Lung microvascular endothelial cell (primary cell): Measurements from ENCODE around the gene SLC46A1. TPM values are rescaled to one million over a fixed set of nuclear protein-coding genes. Genes with fewer than 3 reads are reported as not detected.

Experiments
- DNase-seq, 2 donors: peaks; one replicate each; pipeline versions ENCODE4 v3.0.0 to v3.0.0-alpha.2; 2010; ENCODE audit warnings: low read depth in 2 of 2
- total RNA-seq: library from RNA; depleted of rRNA; stranded (reverse); fragments of >200 nt; gene quantifications from 2 replicates; pipeline ENCODE4 v1.2.1, GENCODE V29; 2014

SLC46A1 gene
- total RNA-seq, 1 donor from 2014 or later = 0.60 TPM

DNA sequence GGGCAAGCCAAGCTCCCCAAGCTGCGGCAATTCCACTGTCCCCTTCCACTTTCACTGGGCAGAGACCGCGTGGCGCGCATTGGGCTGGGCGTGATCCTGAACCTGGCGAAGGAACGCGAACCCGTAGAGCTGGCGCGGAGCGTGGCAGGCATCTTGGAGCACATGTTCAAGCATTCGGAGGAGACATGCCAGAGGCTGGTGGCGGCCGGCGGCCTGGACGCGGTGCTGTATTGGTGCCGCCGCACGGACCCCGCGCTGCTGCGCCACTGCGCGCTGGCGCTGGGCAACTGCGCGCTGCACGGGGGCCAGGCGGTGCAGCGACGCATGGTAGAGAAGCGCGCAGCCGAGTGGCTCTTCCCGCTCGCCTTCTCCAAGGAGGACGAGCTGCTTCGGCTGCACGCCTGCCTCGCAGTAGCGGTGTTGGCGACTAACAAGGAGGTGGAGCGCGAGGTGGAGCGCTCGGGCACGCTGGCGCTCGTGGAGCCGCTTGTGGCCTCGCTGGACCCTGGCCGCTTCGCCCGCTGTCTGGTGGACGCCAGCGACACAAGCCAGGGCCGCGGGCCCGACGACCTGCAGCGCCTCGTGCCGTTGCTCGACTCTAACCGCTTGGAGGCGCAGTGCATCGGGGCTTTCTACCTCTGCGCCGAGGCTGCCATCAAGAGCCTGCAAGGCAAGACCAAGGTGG lies 24.7 kb downstream of the SLC46A1 start:
- peak; percentile 27 to 42 for DNase-seq

DNA sequence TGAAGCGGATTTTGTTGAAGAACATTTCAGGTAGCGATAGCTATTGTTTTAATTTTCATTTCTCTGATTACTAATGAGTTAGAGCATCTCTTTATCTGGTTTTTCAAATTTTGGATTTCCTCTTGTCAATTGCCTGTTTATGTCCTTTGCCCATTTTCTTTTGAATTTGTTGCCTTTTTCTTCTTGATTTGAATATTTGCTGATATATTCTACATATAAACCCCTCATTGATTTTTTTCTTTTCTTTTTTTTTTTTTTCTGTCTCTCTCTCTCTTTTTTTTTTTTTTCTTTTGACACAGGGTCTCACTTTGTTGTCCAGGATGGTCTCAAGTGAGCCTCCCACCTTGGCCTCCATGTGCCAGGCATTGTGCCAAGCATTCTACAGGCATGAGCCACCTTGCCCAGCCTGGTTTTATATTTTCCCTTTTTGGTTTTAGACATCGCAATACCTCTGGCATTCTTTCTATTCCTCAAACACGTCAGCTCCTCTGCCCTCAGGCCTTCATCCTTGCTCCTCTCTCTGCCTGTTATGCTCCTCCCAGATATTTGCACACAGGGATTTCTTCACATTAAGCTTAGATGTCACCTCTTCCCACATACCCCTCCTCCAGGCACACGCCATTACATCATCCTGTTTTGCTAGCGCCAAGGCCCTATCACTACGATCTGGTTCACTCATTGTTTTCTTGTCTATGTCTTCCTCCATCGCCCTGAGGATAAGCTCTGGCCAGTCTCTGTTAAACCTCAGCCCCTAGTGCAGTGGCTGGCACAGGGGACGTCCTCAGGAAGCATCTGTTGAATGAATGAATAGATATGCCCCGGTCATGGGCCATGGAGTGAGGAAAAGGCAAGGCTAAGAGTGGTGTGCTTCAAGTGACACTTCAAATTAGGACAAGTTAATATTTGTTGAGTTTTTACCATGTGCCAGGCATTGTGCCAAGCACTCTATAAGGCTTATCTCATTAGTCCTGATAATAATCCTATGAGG lies 25.9 kb downstream of the SLC46A1 start:
- peak in 1 of 2 donors; percentile 34 for DNase-seq

DNA sequence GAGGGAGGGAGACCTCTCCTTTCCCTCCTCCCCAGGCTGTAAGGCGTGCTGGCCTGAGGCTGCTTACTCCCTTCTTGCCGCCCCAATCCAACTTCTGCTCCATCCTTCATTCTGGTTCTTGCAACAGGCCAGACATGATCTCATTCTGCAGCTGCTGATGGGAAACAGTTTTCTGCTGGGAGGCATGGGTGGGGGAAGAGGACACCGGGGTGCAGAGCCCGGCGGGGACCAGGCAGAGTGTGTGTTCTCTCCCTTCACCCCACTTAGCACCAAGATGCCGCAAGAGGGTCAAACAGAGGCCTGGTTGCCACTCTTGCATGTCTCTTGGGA lies 33.1 kb downstream of the SLC46A1 start:
- DNase-seq = no peak

DNA sequence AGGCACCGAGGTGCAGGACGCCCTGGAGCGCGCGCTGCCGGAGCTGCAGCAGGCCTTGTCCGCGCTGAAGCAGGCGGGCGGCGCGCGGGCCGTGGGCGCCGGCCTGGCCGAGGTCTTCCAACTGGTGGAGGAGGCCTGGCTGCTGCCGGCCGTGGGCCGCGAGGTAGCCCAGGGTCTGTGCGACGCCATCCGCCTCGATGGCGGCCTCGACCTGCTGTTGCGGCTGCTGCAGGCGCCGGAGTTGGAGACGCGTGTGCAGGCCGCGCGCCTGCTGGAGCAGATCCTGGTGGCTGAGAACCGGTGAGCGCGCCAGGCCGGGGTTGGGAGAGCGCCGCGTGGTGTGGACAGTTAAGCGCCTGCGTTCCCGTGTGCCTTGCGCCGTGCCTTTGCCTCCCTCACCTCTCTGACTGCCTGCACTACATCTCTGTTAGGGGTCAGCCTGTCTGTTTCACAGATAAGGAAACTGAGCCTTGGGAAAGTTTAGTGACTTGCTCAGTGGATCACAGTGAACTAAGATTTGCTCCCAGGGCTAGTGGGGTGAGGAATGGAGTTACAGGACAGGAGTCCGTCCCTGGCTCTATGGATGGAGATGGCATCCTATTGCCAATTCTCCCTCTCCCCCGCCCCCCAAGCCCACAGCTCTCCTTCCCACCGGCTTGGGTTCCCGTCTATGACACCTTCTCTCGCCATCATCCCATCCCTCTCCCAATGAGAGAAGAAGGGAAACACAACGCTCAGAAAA lies 33.6 kb downstream of the SLC46A1 start:
- peak; percentile 27 to 56 for DNase-seq

DNA sequence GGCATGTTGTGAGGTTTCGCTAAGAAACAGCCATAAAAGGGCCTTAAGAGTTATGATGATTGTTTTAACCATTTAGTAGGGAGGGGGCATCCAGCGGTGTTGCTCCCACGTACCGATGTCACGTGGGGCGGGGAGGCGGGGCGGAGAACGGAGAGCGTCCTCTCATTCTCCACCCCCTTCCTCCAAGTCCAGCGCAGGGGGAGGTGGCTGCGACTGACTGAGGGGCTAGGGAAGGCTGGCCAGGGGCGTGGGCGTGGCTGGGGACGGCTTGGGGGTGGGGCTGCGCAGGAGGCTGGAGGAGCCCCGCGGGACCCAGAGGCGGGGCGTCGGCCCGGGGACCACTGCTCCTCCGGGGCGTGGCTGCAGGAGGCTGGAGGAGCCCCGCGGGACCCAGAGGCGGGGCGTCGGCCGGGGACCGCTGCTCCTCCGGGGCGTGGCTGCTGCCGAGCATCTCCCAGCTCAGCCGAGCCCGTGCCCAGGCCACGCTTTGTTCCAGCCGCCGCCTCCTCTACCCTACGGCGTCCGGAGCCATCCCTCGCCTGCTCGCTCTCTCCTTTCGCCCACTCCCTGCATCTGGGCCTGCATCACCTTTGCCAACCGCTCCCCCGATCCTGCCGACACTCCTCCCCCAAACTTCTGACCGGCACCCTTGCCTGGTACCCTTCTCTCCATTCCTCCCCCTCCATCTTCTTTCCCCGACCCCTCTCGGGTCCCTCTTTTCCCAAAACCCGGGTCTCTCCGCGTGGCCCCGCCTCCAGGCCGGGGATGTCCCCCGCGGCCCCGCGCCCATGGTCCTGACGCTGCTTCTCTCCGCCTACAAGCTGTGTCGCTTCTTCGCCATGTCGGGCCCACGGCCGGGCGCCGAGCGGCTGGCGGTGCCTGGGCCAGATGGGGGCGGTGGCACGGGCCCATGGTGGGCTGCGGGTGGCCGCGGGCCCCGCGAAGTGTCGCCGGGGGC lies 34.5 kb downstream of the SLC46A1 start, which contains the start of gene SARM1:
Gene SARM1, plus strand, starts transcription at position 450 of the 958 bp plus-strand sequence. Its CDS starts 339 bp downstream, at position 789.
- peak; percentile 54 to 59 for DNase-seq

DNA sequence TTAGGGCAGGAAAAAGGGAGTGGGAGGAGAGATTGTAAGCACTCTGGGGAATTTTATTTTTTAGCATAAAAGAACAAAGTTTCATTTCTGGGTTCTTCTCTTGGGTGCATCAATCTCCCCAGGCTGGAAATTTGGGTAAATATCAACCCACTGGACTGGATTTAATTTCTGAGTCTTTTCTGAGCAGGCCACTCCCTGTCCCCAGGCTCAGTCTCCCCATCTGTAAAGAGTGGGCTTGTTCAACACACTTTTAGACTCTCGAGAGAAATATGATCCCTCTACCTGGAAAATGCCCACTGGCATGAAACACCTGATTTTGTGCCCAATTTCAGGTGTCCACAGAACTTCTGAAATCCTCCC lies 35.3 kb downstream of the SLC46A1 start:
- no peak for DNase-seq

DNA sequence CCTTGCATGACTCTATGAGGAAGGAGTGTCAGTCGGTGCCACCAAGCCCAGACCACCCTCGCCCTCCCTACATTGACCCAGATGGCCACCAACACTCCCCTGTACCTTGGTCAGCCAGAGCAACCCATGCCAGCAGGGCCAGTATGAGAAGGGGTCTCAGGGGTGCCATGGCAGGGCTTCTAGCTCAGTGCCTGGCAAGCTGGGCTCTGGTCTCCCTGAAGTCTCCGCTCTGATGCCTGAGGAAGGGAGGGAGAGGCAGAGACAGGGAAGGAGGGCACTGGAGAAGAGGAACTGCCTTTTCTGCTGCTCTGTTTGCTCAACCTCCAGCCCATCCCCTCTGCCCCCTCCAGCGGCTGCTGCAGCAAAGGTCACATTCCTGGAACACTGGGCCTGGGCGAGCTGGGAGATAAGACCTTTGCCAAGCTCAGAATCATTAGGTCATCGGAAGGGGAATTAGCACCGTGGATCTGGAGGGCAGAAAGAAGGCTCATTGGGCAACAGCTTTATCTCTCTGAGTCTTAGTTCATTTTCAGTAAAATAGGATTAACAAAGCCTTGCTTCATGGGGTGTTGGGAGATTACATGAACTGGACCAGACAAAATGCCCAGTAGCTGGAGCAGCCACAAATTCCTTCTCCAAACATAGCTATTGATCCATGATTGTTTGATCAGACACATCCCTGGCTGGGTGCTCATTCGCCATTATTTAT lies 35.8 kb downstream of the SLC46A1 start, which contains the start of gene VTN:
Gene VTN, minus strand, starts transcription at position 273 of the 709 bp plus-strand sequence. Its CDS starts 104 bp downstream, at position 169.
- DNase-seq = peak in 1 of 2 donors; percentile 25

DNA sequence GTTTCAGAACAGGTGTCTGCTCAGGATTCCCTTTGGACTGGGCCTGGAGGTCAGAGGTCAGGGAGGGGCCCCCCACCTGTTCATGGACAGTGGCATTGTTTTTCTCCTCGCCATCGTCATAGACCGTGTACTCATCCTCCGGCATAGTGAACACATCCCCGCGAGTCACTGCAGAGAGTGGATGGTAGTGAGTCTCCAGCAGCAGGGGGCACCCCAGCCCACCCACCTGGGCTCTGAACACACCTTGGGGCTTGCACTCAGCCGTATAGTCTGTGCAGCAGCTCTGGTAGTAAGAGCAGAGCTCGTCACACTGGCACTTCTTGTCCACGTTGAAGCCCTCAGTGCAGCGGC lies 36.4 kb downstream of the SLC46A1 start:
- no peak for DNase-seq

DNA sequence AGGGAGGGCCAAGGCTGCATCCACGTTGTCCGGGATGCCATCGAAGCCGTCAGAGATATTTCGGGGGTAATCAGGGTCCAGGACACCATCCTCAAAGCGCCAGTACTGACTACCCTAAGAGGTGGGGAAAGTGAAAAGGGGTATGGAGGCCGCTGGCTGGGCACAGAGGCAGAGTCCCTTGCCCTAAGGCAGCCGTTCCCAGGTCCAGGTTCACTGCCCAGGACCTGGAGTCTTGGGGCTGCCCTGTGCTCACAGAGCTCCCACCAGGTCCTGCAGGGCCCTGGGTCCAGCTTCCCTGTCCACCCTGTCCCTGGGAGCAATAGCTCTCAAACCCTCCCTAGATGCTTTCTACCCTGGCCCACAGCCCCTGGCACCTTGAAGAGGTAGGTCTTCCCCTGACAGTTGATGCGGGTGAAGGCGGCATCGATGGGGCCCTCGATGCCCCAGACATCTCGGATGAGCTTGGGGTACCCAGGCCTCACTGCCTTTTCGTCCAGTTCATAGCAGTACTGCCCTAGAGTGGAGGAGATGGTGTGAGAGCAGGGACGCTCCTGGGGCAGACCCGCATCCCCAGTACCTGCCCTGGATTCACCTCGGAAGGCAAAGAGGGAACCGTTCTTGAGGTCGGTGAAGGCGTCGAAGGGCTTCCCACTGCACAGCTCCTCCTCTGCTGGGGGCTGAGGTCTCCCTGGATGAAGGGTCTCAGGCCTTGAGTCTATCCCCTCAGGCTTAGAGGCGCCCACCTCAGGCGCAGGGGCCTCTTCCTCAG lies 36.9 kb downstream of the SLC46A1 start:
- DNase-seq = no peak

DNA sequence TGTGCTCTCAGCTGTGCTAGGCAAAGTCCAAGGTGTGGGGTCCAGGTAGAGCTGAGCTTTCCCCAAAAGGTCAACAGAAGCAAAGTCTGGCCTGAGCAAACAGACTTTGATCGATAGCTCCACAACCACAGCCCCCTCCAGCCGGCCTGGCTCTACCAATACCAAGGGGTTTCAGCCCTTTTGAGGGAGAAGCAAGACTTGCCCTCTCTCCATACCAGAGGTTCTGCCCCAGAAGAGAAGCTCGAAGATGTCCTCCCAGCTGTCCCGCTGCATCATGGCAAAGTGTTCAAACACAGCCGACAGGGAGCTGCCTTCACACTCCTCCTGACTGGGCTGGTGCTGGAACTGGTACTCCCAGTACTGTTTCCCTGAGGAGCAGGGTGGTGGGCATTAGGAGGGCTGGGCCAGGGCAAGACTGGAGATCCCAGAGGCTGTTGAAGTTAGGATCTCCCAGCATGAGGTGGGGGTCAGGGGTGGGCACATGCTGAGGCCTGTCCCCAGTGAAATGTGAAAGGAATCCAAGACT lies 37.6 kb downstream of the SLC46A1 start:
- DNase-seq = no peak

DNA sequence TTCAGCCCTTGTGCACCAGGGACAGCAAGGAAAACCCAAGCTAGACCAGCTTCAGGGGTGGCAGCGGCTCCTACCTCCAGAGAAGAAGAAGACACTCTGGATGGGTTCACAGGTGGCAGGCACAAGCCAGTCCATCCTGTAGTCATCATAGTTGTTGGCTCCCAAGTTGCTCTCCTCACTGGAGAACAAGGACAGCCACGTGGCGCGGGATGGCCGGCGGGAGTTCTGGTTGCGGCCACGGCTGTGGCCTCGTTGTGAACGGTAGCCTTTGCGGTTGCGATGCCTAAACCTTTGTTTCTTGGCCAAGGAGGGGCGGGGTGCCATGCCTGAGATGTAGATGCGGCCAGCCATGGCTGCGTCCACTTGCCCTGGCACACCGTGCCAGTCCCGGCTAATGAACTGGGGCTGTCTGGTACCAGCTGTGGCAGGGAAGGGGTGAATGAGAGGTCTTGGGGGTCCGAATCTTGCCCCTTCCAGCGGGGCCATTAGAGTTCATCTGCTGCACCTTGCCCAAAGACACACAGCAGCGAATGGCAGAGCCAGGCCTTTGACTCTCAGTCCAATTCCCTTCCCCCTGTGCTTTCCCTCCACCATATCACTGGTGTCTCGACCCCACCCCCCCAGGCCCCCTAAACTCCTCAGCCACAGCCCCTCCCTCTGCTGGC lies 38.2 kb downstream of the SLC46A1 start:
- no peak for DNase-seq

DNA sequence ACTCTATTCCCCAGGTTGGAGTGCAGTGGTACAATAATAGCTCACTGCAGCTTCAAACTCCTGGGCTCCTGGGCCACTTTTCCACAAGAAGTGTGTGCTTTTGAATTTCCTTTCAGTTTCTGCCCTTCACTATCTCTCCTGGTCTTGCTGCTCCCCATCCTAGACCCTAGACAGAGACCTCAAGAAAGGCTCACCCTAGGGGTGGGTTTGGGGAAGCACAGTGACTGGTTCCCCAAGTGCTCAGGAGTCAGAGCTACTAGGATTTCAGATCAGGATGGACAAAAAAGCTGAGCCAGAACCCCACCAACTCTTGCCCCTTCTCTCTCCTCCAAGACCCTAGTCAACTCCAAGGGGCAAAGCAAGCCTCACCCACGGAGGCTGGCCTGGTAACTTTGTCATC lies 39.4 kb downstream of the SLC46A1 start:
- DNase-seq = no peak

DNA sequence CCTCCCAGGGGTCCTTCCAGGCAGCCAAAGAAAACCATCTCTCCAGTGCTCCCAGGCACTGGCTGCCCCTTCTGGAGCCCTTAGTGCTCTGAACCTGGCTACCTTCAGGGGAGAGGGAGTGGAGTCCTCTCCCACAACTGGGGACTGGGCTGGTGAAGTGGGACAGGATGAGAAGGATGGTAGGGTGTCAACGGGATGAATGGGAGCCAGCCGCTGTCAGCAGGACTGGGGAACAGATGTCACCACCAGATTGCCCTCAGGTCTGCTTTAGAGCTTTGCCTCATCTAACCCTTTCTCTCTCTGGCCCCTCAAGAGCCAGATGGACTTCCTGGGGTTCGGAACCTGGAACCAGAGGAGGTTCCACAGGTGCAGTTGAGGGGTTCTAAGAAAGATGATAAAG lies 40.5 kb downstream of the SLC46A1 start:
- no peak for DNase-seq

DNA sequence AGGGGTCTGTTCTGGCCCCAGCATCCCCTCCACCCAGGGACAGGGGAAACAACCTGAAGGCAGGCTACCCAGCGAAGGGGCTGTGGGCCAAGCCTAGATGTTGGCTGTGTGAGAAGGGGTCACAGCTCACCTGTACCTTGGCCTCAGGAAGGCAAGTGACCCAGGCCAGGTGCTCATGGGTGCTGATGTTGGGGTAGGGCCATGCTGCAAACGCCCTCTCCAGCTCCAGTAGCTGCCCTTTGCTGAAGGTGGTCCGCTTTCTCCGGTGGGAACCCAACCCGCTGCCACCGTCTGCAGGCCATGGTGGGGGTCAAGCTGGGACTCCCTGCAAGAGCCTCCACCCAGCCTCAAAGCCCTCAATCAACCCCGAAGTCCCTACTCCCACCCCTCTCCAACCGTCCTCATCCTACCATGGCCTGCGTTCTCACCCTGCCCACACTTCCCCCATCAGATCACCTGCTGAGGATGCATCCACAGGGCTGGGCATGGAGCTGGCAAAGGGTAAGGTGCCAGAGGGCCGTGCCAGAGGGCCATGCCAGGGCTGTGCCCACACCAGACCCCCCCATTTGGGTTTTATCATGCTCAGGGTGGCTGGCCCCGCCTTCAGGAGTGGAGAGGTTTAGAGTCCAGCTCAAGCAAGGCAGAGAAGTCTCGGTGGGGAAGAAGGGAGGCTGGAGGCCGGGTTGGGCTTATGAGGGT lies 41.2 kb downstream of the SLC46A1 start, which contains the start of gene SEBOX:
Gene SEBOX, minus strand, starts transcription at position 535 of the 699 bp plus-strand sequence. Its CDS starts 48 bp downstream, at position 487.
- no peak for DNase-seq

DNA sequence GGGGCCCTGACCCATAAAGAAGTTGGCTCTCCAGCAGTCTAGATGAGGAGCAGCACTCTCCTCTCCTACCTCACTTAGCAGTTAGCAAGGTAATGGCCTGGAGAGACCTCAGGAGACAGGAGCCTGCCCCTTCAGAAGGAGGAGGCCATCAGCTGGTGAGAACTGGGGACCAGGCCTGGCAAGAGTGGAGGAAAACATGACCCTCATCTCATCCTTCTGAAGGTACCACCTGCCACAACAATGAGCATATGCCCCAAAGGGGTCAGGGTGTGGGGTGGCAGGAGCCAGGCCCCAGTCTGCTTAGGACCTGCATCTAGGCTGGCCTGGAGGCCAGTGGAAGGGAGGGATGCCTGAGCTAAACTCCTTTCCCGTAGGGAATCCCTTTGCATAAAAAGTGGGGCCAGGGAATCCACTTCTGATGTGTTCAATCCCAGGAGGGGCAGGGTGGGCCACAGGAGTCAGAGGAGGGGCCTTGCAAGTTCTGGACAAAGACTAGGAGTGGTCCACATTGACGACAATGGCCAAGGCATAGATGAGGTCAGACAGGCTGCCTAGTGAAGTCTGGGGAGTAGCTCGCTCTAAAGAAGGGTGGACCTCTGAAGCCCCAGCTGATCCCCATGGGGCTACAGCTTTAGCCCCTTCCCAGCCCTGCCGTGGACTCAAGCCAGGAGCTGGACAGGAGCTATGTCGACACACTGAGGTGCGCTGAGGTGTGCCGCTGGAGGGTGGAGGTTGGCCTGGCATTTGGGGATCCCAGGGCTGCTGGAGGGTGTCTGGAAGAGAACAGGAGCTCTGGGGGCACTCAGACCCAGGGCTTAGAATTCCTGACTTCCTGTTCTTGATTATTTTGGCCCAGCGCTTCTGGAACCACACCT lies 42.0 kb downstream of the SLC46A1 start:
- DNase-seq = no peak

DNA sequence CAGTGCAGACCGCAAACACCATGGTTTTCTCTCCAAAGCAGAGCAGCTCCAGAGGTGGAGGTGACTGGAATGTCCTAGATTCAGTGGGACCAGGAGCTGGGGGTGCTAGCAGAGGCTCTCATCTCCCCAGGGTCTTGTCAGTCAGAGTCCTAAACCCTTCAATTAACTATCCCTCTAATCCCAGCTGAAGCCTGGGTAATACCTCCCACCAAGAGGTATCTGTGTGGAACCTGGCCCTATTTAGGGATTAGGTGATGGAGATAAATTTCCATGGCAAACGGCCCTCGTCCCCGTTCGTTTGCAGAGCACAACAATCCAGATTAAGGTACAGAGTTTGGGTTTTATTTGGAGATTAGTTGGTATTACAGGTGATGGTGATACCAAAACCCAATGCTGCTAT lies 42.8 kb downstream of the SLC46A1 start:
- no peak for DNase-seq

DNA sequence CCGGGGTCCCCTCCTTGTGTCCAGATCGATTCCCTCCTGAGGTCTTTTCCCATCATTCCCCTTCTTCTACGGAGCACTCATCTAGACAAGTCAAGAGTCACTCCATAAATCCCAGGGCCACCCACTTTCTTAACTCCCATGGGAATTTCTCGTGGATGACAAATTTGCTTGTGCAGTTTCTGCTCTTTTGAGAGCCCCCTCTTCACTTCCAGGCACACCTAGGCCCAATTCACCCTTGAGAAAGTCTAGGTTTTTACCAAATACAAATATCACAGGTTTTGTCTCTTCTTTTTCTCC lies 48.2 kb downstream of the SLC46A1 start:
- no peak for DNase-seq
